GM13977 (cell line): ENCODE measurements around the gene MTCL1.

Source experiments
- DNase-seq: peaks from one replicate; pipeline ENCODE4 v3.0.0; 2012; ENCODE audit warnings: low spot score
- CTCF ChIP-seq: IDR thresholded peaks from 2 replicates; pipeline ENCODE4 v1.5.1; 2012; ENCODE audit warnings: mild to moderate bottlenecking, control low read depth; ENCODE audit not compliant: insufficient read depth; ENCODE audit errors: extremely low read depth, missing control alignments
- in situ Hi-C: fragments of 300-500 bp; cut with MboI; formaldehyde crosslinking; loops from one replicate; pipeline ENCODE4 v1.12.0; 2022; ENCODE audit warnings: low sequenced_read_pairs, low pct_unique_long_range_greater_than_20kb, mixed read lengths, inconsistent platforms; ENCODE audit not compliant: unreplicated experiment

Gene MTCL1

GRCh38 chr18:8803957-8804356 is 98.6 kb downstream of the MTCL1 start:
- TF ChIP-seq CTCF = no peak
- no peak for DNase-seq
- in situ Hi-C loops = no loop called here

- in situ Hi-C loops = no loop called here
- no peak for DNase-seq
- TF ChIP-seq CTCF = no peak
These were observed 100.2 kb downstream of the MTCL1 start for GRCh38 chr18:8805552-8805951.

- no peak for TF ChIP-seq CTCF
- DNase-seq = no peak
- in situ Hi-C loops = no loop called here
These were observed 100.9 kb downstream of the MTCL1 start for GRCh38 chr18:8806100-8806797.

GRCh38 chr18:8806798-8807487 is 101.6 kb downstream of the MTCL1 start:
- no peak for TF ChIP-seq CTCF
- in situ Hi-C loops = no loop called here
- no peak for DNase-seq

GRCh38 chr18:8807488-8807805 is 102.1 kb downstream of the MTCL1 start:
- DNase-seq = no peak
- TF ChIP-seq CTCF = no peak
- in situ Hi-C loops = no loop called here

GRCh38 chr18:8808001-8808400 is 102.6 kb downstream of the MTCL1 start:
- TF ChIP-seq CTCF = no peak
- in situ Hi-C loops = no loop called here
- no peak for DNase-seq
